Mesodermal cell (in vitro differentiated cells): ENCODE results near the gene OLFML1.

Experiments
- H3K27ac ChIP-seq: 2 replicates; pipeline ENCODE4 v1.7.0; 2013; ENCODE audit warnings: mild to moderate bottlenecking, low read depth, low read length, moderate library complexity; ENCODE audit not compliant: severe bottlenecking
- H3K36me3 ChIP-seq: 2 replicates; pipeline ENCODE4 v1.7.1; 2013; ENCODE audit warnings: mild to moderate bottlenecking, low read length, moderate library complexity; ENCODE audit not compliant: control insufficient read depth, insufficient read depth
- H3K4me1 ChIP-seq: one replicate; pipeline ENCODE4 v1.7.1; 2013; ENCODE audit warnings: mild to moderate bottlenecking, low read length; ENCODE audit not compliant: insufficient read depth, control insufficient read depth, poor library complexity, severe bottlenecking
- H3K4me3 ChIP-seq: 2 replicates; pipeline ENCODE4 v1.7.0; 2013; ENCODE audit warnings: low read length, control low read depth, mild to moderate bottlenecking; ENCODE audit not compliant: insufficient read depth, poor library complexity, severe bottlenecking; ENCODE audit errors: extremely low read depth
- H3K9me3 ChIP-seq: 2 replicates; pipeline ENCODE4 v1.7.1; 2013; ENCODE audit warnings: mild to moderate bottlenecking, low read length, moderate library complexity; ENCODE audit not compliant: control insufficient read depth
- WGBS, 2 experiments: methylation state at CpG; one replicate each; pipeline ENCODE4 v1.1.5; 2013; ENCODE audit warnings: missing lambda C conversion rate in 2 of 2; ENCODE audit not compliant: insufficient coverage in 2 of 2; 5-methylcytosine and 5-hydroxymethylcytosine counted together

The OLFML1 gene

GRCh38 chr11:7543302-7543701 is 58.0 kb downstream of the OLFML1 start:
- no CpG with 5 or more reads among the region's 1 CpG for WGBS, 2 experiments
- H3K27ac ChIP-seq: peak overlapping the region; percentile 24
- no peaks in the 10 kb centered on the region for H3K36me3 ChIP-seq
- no peaks in the 10 kb centered on the region for H3K9me3 ChIP-seq
- H3K4me1 ChIP-seq: peaks cover 10% of the 10 kb centered on the region
- no peak overlapping the region for H3K4me3 ChIP-seq

- Histone ChIP-seq H3K36me3 (no peaks in the 10 kb centered on the region), H3K4me3 (no peak overlapping the region), H3K9me3 (no peaks in the 10 kb centered on the region), H3K27ac (peak overlapping the region; percentile 24), H3K4me1 (peaks cover 6% of the 10 kb centered on the region)
- WGBS, 2 experiments: no CpG with 5 or more reads among the region's 3 CpGs
Measured at GRCh38 chr11:7544021-7544420, 58.7 kb downstream of the OLFML1 start.

GRCh38 chr11:7545611-7546010 is 60.3 kb downstream of the OLFML1 start:
- no peaks in the 10 kb centered on the region for H3K36me3 ChIP-seq
- no CpG with 5 or more reads among the region's 4 CpGs for WGBS, 2 experiments
- H3K4me1 ChIP-seq: peaks cover 4% of the 10 kb centered on the region
- no peak overlapping the region for H3K27ac ChIP-seq
- H3K4me3 ChIP-seq: no peak overlapping the region
- H3K9me3 ChIP-seq: no peaks in the 10 kb centered on the region

- WGBS, 2 experiments: 96 to 100% methylated on average over 3 of the region's 3 CpGs
- Histone ChIP-seq H3K4me1 (peaks cover 4% of the 10 kb centered on the region), H3K4me3 (no peak overlapping the region)
Measured at GRCh38 chr11:7546324-7546791, 61.1 kb downstream of the OLFML1 start.

GRCh38 chr11:7547687-7548086 is 62.4 kb downstream of the OLFML1 start:
- H3K27ac ChIP-seq: no peak overlapping the region
- no peaks in the 10 kb centered on the region for H3K9me3 ChIP-seq
- no peaks in the 10 kb centered on the region for H3K36me3 ChIP-seq
- no peaks in the 10 kb centered on the region for H3K4me1 ChIP-seq
- no peak overlapping the region for H3K4me3 ChIP-seq
- 83 to 87% methylated on average over 4 of the region's 4 CpGs for WGBS, 2 experiments

More at GRCh38 chr11:7546324-7546791, 61.1 kb downstream of the OLFML1 start:
- Histone ChIP-seq H3K27ac (no peak overlapping the region), H3K36me3 (no peaks in the 10 kb centered on the region), H3K9me3 (no peaks in the 10 kb centered on the region)

GRCh38 chr11:7548659-7549274 is 63.5 kb downstream of the OLFML1 start:
- no peaks in the 10 kb centered on the region for H3K9me3 ChIP-seq
- H3K36me3 ChIP-seq: no peaks in the 10 kb centered on the region
- no peaks in the 10 kb centered on the region for H3K4me1 ChIP-seq
- no peak overlapping the region for H3K4me3 ChIP-seq
- H3K27ac ChIP-seq: no peak overlapping the region
- 33 to 56% methylated on average over 5 to 6 of the region's 7 CpGs for WGBS, 2 experiments

GRCh38 chr11:7549681-7550080 is 64.4 kb downstream of the OLFML1 start:
- Histone ChIP-seq H3K9me3 (no peaks in the 10 kb centered on the region), H3K27ac (no peak overlapping the region), H3K4me1 (no peaks in the 10 kb centered on the region), H3K36me3 (no peaks in the 10 kb centered on the region), H3K4me3 (no peak overlapping the region)
- WGBS, 2 experiments: 65 to 100% methylated on average over 1 to 2 of the region's 4 CpGs

- Histone ChIP-seq H3K4me3 (no peak overlapping the region), H3K36me3 (no peaks in the 10 kb centered on the region), H3K27ac (no peak overlapping the region), H3K4me1 (no peaks in the 10 kb centered on the region), H3K9me3 (no peaks in the 10 kb centered on the region)
- WGBS, 2 experiments: 100% methylated on average over 1 of the region's 1 CpG
Measured at GRCh38 chr11:7551571-7551970, 66.3 kb downstream of the OLFML1 start.

GRCh38 chr11:7552666-7553065 is 67.4 kb downstream of the OLFML1 start:
- Histone ChIP-seq H3K27ac (no peak overlapping the region), H3K4me1 (no peaks in the 10 kb centered on the region)
- WGBS, 2 experiments: 89 to 98% methylated on average over 3 to 4 of the region's 4 CpGs

GRCh38 chr11:7555052-7555699 is 69.9 kb downstream of the OLFML1 start:
- Histone ChIP-seq H3K4me1 (no peaks in the 10 kb centered on the region), H3K36me3 (no peaks in the 10 kb centered on the region), H3K4me3 (no peak overlapping the region), H3K27ac (no peak overlapping the region), H3K9me3 (no peaks in the 10 kb centered on the region)
- 89 to 91% methylated on average over 5 to 7 of the region's 7 CpGs for WGBS, 2 experiments

More at GRCh38 chr11:7552666-7553065, 67.4 kb downstream of the OLFML1 start:
- Histone ChIP-seq H3K9me3 (no peaks in the 10 kb centered on the region), H3K36me3 (no peaks in the 10 kb centered on the region), H3K4me3 (no peak overlapping the region)

- Histone ChIP-seq H3K4me3 (no peak overlapping the region), H3K9me3 (no peaks in the 10 kb centered on the region), H3K36me3 (no peaks in the 10 kb centered on the region), H3K27ac (no peak overlapping the region), H3K4me1 (no peaks in the 10 kb centered on the region)
Measured at GRCh38 chr11:7558046-7558445, 72.7 kb downstream of the OLFML1 start.
